Measurements from ENCODE around the gene SPECC1L.

SPECC1L gene

DNA sequence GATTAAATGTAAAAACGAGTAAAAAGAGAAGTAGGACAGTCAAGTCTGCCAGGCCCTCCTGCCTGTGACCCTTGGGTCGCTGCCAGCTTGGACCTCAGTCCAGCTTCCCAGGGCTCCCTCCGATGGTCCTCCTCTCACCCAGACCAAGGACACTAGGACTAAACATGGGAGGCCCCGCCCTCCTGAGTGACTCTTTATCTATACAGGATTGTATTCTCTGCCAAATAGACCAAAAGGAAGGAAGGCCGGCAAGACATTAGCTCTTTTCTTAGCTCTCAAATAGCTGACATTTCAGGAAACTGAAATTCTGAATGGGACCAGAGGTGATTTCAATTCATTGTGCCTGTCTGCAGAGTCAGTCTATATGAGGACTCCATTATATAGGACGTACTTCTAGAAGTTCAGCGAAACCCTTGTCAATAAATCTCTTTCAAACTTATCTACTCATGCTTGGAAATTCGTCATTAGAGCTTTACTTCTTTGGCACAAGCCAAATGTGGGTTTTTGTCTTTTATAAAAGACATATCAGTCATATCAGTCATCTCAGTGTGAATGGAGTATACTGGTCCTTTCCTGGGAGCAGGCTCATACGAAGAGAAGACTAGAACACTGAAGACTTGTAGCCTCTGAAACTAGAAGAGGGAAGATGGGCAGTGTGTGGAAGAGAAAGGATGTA, 185.3 kb downstream of the SPECC1L start:
- in situ Hi-C loops (cut with MboI; ENCODE audit: low pct_unique_long_range_greater_than_20kb, low sequenced_read_pairs, unreplicated experiment): no loop called here
- TF ChIP-seq, protein P1, sequence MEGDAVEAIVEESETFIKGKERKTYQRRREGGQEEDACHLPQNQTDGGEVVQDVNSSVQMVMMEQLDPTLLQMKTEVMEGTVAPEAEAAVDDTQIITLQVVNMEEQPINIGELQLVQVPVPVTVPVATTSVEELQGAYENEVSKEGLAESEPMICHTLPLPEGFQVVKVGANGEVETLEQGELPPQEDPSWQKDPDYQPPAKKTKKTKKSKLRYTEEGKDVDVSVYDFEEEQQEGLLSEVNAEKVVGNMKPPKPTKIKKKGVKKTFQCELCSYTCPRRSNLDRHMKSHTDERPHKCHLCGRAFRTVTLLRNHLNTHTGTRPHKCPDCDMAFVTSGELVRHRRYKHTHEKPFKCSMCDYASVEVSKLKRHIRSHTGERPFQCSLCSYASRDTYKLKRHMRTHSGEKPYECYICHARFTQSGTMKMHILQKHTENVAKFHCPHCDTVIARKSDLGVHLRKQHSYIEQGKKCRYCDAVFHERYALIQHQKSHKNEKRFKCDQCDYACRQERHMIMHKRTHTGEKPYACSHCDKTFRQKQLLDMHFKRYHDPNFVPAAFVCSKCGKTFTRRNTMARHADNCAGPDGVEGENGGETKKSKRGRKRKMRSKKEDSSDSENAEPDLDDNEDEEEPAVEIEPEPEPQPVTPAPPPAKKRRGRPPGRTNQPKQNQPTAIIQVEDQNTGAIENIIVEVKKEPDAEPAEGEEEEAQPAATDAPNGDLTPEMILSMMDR (IDR thresholded peaks at IDR 0.05; ENCODE audit: extremely low read depth, insufficient read depth, missing control alignments): no peak
- no peak for DNase-seq (ENCODE audit: low spot score)

DNA sequence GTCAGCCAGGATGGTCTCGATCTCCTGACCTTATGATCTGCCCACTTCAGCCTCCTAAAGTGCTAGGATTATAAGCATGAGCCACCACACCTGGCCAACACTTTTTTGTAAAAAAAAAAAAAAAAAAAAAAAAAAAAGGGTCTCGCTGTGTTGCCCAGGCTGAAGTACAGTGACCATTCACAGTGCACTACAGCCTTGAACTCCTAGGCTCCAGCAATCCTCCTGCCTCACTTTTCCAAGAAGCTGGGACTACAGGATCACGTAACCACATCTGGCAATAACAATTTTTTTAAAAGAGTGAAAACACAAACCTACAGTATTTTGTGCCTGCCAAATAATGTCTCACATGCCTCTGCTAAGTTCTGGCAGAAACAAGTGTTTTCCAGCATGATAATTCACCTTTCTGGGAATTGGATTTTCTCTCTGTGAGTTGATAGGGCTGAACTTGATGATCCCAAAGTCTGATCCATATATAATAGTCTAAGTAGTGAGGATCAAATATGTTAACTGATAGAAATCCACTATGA, 187.3 kb downstream of the SPECC1L start:
- in situ Hi-C loops (cut with MboI; ENCODE audit: low pct_unique_long_range_greater_than_20kb, low sequenced_read_pairs, unreplicated experiment): no loop called here
- TF ChIP-seq, protein P1 (IDR thresholded peaks at IDR 0.05; ENCODE audit: extremely low read depth, insufficient read depth, missing control alignments): no peak
- DNase-seq (ENCODE audit: low spot score): no peak

DNA sequence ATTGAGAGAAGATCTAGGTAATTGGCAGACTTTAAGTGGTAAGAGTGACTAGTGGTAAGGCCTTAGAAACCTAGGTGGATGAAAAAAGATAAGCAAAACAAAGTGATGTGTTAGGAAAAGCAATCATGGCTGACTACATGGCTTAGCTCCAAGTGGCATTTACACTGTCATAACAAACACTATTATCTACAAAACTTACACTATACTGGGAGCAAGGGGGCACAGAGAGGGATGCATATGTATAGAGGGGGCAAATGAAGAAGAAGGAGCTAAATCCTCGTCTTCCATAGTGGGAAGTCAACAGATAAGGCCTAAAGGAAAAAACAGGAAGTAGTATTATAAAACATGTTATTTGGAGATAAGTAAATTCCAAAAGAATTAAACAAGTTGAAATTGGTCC, 189.3 kb downstream of the SPECC1L start:
- in situ Hi-C loops (cut with MboI; ENCODE audit: low pct_unique_long_range_greater_than_20kb, low sequenced_read_pairs, unreplicated experiment): no loop called here
- DNase-seq (ENCODE audit: low spot score): no peak
- TF ChIP-seq, protein P1 (IDR thresholded peaks at IDR 0.05; ENCODE audit: extremely low read depth, insufficient read depth, missing control alignments): no peak

DNA sequence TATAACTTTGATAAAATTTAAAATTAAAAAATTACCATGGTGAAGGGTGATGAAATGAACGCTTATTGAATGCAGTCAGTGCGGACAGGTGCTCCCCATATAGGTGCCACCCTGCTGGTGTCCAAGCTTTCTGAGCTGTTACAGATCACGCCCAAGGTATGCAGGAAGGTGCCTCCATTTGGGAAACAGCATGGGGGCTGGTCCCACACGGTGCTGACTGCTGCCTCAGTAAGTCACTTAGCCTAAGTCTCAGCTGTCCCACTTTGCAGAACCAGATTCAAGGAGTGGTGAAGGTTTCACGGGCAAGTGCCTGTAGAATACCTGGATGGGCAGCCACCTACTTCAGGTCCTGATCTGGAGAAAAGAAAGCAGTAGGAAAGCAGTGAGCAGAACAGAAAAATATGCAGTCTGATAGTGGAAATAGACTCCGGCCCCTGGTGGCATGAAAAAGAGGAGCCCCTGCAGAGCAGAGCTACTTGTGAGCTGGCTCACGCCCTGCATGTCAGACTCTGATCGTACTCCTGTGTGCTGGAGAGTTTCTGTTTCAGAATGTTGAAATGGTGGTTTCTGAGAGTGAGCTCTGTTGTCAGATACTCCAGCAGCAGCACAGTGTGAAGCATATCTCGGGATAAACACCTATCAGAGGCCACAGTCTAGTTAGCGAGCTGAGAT, 189.9 kb downstream of the SPECC1L start:
- no peak for DNase-seq (ENCODE audit: low spot score)
- TF ChIP-seq, protein P1 (IDR thresholded peaks at IDR 0.05; ENCODE audit: extremely low read depth, insufficient read depth, missing control alignments): no peak
- in situ Hi-C loops (cut with MboI; ENCODE audit: low pct_unique_long_range_greater_than_20kb, low sequenced_read_pairs, unreplicated experiment): no loop called here

DNA sequence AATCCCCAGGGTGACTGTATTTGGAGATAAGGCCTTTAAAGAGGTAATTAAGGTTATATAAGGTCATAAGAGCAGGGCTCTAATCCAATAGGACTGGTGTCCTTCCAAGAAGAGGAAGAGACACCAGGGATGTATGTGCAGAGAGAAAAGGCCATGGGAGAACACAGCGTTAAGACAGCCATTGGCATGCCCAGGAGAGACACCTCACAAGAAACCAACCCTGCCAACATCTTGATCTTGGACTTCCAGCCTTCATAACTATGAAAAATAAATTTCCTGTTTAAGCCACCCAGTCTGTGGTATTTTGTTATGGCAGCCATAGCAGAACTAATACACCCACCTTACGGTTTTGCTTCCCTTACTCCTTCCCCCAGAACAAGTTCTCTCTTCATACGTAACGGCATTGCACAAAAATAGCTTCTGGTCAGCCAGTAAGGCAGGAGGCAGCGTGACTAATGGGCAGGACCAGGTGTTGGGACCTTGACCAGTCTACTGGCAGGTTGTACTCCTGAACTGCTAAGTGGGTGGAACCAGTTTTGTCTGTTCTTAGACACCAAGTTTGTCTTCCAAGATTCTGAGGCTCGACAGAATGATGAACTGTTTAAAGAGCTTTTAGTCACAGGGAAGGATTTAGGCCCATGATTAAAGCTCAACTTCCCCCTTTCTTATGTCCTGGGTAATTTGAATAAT, 192.6 kb downstream of the SPECC1L start:
- in situ Hi-C loops (cut with MboI; ENCODE audit: low pct_unique_long_range_greater_than_20kb, low sequenced_read_pairs, unreplicated experiment): no loop called here
- TF ChIP-seq, protein P1 (IDR thresholded peaks at IDR 0.05; ENCODE audit: extremely low read depth, insufficient read depth, missing control alignments): no peak
- DNase-seq (ENCODE audit: low spot score): no peak

DNA sequence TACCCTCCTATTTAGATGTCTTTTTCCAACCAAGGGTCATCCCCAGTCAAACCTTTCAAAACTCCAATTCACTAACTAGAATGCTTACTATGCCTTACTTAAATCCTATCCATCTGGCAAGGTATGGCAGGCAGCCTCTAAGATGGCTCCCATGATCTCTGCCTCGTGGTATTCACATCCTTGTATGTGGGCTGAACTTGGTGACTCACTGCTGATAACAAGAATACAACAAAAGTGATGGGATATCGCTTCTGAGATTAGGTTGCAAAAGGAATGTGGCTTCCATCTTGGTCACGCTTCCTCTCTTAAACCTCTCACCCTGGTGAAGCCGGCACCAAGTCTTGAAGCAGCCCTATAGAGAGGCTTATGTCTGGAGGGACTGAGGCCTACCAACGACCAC, 194.9 kb downstream of the SPECC1L start:
- in situ Hi-C loops (cut with MboI; ENCODE audit: low pct_unique_long_range_greater_than_20kb, low sequenced_read_pairs, unreplicated experiment): no loop called here
- TF ChIP-seq, protein P1 (IDR thresholded peaks at IDR 0.05; ENCODE audit: extremely low read depth, insufficient read depth, missing control alignments): no peak
- DNase-seq (ENCODE audit: low spot score): no peak
